HepG2 (cell line): ENCODE results near the gene DHRS12.

Experiments used
- MNT ChIP-seq: fragments of 450-650 bp; IDR thresholded peaks from 2 replicates; pipeline ENCODE4 v1.6.1; 2016
- POLR2A ChIP-seq, 2 experiments: IDR thresholded peaks; 2 replicates each; pipeline ENCODE4 v1.6.1; 2011; ENCODE audit warnings: low read depth in 2 of 2, low read length in 2 of 2, mild to moderate bottlenecking in 1 of 2, moderate library complexity in 1 of 2; ENCODE audit not compliant: insufficient read depth in 1 of 2
- ZNF274 ChIP-seq: sonication (generic); formaldehyde crosslinking; IDR thresholded peaks from 2 replicates; pipeline ENCODE4 v1.5.1; 2020; ENCODE audit warnings: mild to moderate bottlenecking, missing genetic modification reagents
- ZNF740 ChIP-seq: sonication (generic); formaldehyde crosslinking; IDR thresholded peaks from 2 replicates; pipeline ENCODE4 v1.4.0; 2020; ENCODE audit warnings: missing genetic modification reagents
- TF ChIP-seq, protein P1 (sequence below): sonication (generic); formaldehyde crosslinking; IDR thresholded peaks from 2 replicates; pipeline ENCODE4 v1.4.0; 2020; ENCODE audit warnings: missing genetic modification reagents

- TF ChIP-seq ZNF740 (CRISPR knock-in tag) (no peak), ZNF274 (no peak), POLR2A (IDR thresholded peaks at IDR 0.05; ENCODE audit: insufficient read depth in 1 of 2, low read depth in 2 of 2, low read length in 2 of 2) (no peak), MNT (no peak)
- TF ChIP-seq, protein P1, sequence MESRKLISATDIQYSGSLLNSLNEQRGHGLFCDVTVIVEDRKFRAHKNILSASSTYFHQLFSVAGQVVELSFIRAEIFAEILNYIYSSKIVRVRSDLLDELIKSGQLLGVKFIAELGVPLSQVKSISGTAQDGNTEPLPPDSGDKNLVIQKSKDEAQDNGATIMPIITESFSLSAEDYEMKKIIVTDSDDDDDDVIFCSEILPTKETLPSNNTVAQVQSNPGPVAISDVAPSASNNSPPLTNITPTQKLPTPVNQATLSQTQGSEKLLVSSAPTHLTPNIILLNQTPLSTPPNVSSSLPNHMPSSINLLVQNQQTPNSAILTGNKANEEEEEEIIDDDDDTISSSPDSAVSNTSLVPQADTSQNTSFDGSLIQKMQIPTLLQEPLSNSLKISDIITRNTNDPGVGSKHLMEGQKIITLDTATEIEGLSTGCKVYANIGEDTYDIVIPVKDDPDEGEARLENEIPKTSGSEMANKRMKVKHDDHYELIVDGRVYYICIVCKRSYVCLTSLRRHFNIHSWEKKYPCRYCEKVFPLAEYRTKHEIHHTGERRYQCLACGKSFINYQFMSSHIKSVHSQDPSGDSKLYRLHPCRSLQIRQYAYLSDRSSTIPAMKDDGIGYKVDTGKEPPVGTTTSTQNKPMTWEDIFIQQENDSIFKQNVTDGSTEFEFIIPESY = no peak
Measured at GRCh38 chr13:51839711-51840540, 36.0 kb upstream of the DHRS12 start.
